ENCODE measurements around the gene OR9A4.

OR9A4 gene, protein sequence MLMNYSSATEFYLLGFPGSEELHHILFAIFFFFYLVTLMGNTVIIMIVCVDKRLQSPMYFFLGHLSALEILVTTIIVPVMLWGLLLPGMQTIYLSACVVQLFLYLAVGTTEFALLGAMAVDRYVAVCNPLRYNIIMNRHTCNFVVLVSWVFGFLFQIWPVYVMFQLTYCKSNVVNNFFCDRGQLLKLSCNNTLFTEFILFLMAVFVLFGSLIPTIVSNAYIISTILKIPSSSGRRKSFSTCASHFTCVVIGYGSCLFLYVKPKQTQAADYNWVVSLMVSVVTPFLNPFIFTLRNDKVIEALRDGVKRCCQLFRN

DNA sequence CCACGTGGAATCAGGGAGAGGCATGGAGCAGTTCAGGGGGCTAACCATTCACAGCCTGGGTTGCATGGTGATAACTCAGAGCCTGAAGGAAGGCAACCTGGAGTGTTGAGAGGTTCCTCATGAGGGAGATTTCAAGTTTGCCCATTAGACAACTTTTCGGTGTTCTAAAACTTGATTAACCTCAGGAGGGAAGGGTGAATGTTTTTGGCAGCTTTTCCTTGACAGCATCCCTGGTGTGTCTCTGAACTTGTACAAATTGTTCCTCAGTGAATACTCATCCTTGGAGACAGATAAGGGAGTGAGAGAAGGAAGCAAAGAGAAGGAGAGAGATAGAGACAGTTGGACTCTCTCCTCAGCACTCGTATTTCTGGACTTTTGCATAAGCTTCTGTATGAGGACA is at the start of gene OR9A4:
Gene OR9A4 (plus strand): TSS at position 301 of the 400 bp plus-strand sequence. CDS start 2,477 bp downstream, outside the sequence.
- TF ChIP-seq, protein P1, sequence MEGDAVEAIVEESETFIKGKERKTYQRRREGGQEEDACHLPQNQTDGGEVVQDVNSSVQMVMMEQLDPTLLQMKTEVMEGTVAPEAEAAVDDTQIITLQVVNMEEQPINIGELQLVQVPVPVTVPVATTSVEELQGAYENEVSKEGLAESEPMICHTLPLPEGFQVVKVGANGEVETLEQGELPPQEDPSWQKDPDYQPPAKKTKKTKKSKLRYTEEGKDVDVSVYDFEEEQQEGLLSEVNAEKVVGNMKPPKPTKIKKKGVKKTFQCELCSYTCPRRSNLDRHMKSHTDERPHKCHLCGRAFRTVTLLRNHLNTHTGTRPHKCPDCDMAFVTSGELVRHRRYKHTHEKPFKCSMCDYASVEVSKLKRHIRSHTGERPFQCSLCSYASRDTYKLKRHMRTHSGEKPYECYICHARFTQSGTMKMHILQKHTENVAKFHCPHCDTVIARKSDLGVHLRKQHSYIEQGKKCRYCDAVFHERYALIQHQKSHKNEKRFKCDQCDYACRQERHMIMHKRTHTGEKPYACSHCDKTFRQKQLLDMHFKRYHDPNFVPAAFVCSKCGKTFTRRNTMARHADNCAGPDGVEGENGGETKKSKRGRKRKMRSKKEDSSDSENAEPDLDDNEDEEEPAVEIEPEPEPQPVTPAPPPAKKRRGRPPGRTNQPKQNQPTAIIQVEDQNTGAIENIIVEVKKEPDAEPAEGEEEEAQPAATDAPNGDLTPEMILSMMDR (IDR thresholded peaks at IDR 0.05; ENCODE audit: low read depth, low read length): no peak
- in situ Hi-C loops (cut with HindIII; ENCODE audit: low sequenced_read_pairs): no loop called here
- DNase-seq (ENCODE audit: low read depth, low spot score): no peak
- no peak within 1 kb of the TSS for H3K4me3 ChIP-seq (ENCODE audit: low read depth, low read length)

DNA sequence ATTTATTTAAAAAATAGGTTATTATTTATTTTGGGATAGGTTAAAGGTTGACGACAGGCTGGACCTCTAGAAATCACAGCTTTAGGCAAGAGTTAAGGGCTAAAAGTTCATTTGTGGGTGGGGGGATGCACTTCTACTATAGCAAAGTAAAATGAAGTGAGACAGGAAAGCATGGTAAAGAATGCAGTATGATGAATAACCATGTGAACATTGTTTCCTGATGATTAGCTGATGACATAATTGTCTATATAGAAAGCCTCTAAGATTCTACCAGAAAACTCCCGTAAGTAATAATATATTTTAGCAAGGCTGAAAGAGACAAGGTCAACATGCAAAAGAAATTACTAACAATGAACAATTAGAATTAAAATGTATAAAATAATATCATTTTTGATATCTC is 49.2 kb upstream of the OR9A4 start:
- DNase-seq (ENCODE audit: low read depth, low spot score): no peak
- in situ Hi-C loops (cut with HindIII; ENCODE audit: low sequenced_read_pairs): no loop called here
- TF ChIP-seq, protein P1 (IDR thresholded peaks at IDR 0.05; ENCODE audit: low read depth, low read length): no peak
- no peak overlapping the region for H3K4me3 ChIP-seq (ENCODE audit: low read depth, low read length)

DNA sequence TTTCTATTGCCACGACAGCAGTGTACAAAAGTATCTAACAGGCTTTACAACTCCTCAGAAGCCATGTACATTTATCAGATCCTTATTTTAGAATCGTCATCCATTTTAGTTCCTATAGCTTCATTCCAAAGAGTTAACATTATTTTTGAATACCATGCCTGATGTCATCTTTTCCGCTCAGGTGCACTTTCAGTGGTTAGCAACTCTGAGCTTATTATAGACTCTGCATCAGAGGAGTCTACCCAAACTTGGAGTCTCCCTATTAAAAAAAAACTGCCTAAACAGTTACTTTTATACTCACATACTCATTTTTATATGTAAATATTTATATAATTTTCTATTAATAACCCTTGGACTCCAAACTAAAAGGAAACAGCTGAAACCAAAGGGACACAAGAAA is 43.3 kb upstream of the OR9A4 start:
- in situ Hi-C loops (cut with HindIII; ENCODE audit: low sequenced_read_pairs): no loop called here
- DNase-seq (ENCODE audit: low read depth, low spot score): no peak
- no peak overlapping the region for H3K4me3 ChIP-seq (ENCODE audit: low read depth, low read length)
- TF ChIP-seq, protein P1 (IDR thresholded peaks at IDR 0.05; ENCODE audit: low read depth, low read length): no peak

DNA sequence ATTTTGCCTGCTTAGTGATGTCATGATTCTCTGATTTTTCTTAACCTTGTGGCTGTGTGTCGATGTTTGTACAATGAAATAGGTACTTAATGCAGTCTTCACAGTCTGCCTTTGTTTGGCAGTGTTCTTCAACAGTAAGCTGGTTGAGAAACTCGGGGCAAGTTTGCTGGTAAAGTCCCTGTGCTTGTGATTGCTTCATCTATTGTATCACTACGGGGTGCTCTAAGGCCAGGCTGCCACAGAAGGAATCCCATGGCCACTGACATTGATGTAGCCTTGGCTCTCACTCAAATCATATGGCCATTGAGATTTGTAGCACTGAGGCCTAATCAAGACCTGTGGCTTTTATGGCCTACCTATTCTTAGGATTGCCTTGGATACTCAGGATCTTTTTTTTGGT is 41.4 kb upstream of the OR9A4 start:
- TF ChIP-seq, protein P1 (IDR thresholded peaks at IDR 0.05; ENCODE audit: low read depth, low read length): no peak
- DNase-seq (ENCODE audit: low read depth, low spot score): no peak
- no peak overlapping the region for H3K4me3 ChIP-seq (ENCODE audit: low read depth, low read length)
- in situ Hi-C loops (cut with HindIII; ENCODE audit: low sequenced_read_pairs): no loop called here

DNA sequence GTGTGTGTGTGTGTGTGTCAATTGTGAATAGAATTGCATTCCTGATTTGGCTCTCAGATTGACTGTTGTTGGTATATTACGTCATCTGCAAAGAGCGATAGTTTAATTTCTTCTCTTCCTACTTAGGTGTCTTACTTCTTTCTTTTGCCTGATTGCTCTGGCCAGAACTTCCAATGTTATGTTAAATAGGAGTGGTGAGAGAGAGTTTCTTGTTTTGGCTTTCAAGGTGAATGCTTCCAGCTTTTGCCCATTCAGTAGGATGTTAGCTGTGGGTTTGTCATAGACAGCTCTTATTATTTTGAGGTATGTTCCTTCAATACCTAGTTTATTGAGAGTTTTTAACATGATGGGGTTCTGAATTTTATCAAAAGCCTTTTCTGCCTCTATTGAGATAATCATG is 40.7 kb upstream of the OR9A4 start:
- in situ Hi-C loops (cut with HindIII; ENCODE audit: low sequenced_read_pairs): no loop called here
- no peak overlapping the region for H3K4me3 ChIP-seq (ENCODE audit: low read depth, low read length)
- no peak for DNase-seq (ENCODE audit: low read depth, low spot score)
- TF ChIP-seq, protein P1 (IDR thresholded peaks at IDR 0.05; ENCODE audit: low read depth, low read length): no peak

DNA sequence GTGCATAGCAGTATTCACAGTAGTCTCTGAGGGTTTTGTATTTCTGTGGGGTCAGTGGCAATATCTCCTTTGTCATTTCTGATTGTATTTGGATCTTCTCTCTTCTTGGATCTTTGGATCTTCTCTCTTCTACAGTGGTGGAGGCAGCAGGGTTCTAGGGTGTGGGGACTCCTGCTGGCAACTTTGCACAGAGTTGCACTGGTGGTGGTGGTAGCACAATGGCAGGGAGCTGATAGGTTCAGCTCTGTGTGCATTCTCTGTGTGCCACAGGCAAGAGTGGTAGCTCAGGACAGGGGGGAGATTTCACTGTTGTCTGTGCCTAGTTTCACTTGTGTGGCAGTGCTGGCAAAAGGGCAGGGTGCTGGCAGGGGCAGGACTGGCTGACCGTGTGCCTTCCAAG is 39.8 kb upstream of the OR9A4 start:
- TF ChIP-seq, protein P1 (IDR thresholded peaks at IDR 0.05; ENCODE audit: low read depth, low read length): no peak
- no peak overlapping the region for H3K4me3 ChIP-seq (ENCODE audit: low read depth, low read length)
- no peak for DNase-seq (ENCODE audit: low read depth, low spot score)
- in situ Hi-C loops (cut with HindIII; ENCODE audit: low sequenced_read_pairs): no loop called here
